ENCODE data around the gene DSCAML1.

DNA sequence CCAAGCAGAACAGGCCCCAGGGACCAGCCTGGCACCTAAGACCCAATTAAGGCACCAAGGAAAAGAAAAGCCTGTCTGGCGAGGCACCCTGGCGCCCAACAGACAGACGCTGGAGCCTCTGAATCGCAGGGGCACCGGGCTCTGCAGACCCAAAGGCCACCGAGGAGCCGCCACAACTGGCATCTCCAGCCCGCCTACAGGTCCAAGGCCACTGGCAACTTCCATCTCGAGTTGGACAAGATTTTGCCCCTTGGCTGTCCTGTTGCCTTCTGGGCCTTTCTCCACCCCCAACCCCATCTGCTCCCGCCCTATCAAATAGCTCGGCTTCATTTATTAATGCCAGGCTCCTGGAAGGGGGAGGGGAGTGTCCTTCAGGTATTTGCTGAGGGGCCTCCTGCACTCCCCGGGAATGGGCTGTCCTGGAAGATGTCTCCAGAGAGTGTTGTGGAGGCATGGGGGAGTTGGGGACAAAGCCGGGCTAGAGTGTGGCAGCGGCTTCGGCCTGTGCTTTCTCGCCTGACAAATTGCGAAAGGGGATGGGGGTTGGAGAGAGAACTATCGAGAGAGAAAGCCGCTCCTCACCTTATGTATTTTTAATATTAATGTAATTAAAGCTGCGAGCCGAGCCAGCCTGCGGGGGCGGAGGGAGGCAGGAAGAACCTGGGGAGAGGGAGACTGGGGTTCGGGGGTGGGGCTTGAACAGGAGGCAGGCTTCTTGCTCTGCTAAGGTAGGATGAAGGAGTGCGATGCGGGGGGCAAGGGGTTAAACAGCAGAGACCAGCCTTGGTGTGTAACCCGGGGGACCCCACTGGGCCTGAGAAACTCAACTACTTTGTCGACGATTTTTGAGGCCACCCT lies 2.0 kb downstream of the DSCAML1 start:
- TF ChIP-seq EZH2 (IDR thresholded peaks at IDR 0.05; ENCODE audit: borderline replicate concordance, low read depth, low read length) (no peak), LARP7 (IDR thresholded peaks at IDR 0.05) (no peak)

Data from K562 (cell line).